HFFc6 (cell line): ENCODE data around the gene TSPY10. TPM values are rescaled to one million over a fixed set of nuclear protein-coding genes. Genes with fewer than 3 reads are reported as not detected.
"Not testable (repeated sequence)": the region's sequence is repeated elsewhere in the genome, so short reads cannot be mapped to it uniquely, and the experiment has no call there.

Experiments used
- DNase-seq: peaks from one replicate; pipeline ENCODE4 v3.0.0-alpha.2; 2018
- H3K27ac Mint-ChIP-seq: 2 replicates; pipeline ENCODE4 v1.8.0; 2020; ENCODE audit warnings: mild to moderate bottlenecking, mixed read lengths
- H3K27me3 Mint-ChIP-seq: 2 replicates; pipeline ENCODE4 v1.8.0; 2021; ENCODE audit warnings: mild to moderate bottlenecking, moderate library complexity, mixed read lengths; ENCODE audit not compliant: insufficient read depth
- H3K36me3 Mint-ChIP-seq: 2 replicates; pipeline ENCODE4 v1.8.0; 2021; ENCODE audit warnings: low read depth, mixed read lengths
- H3K4me1 Mint-ChIP-seq: 2 replicates; pipeline ENCODE4 v1.8.0; 2020; ENCODE audit warnings: low read depth, mixed read lengths
- H3K4me3 Mint-ChIP-seq: 2 replicates; pipeline ENCODE4 v1.8.0; 2020; ENCODE audit warnings: mild to moderate bottlenecking, moderate library complexity, mixed read lengths
- H3K9me3 Mint-ChIP-seq: 2 replicates; pipeline ENCODE4 v1.8.0; 2020; ENCODE audit warnings: mild to moderate bottlenecking, mixed read lengths
- long read RNA-seq: library from polyadenylated mRNA; unstranded; transcript quantifications from one replicate; pipeline ENCODE4 v2.0.0, GENCODE V29; 2019
- total RNA-seq, 6 experiments: library from RNA; stranded (reverse); fragmentation: NEBNext Ultra II Directional; extraction: Animal tissue kit (Norgen Biotek cat#: 25700); gene quantifications; 2 replicates in 1 of 6; 3 replicates in 5 of 6; pipeline ENCODE4 v1.2.3, GENCODE V29; 2021

The TSPY10 gene
- not detected for total RNA-seq
- long read RNA-seq: 0 reads

DNA sequence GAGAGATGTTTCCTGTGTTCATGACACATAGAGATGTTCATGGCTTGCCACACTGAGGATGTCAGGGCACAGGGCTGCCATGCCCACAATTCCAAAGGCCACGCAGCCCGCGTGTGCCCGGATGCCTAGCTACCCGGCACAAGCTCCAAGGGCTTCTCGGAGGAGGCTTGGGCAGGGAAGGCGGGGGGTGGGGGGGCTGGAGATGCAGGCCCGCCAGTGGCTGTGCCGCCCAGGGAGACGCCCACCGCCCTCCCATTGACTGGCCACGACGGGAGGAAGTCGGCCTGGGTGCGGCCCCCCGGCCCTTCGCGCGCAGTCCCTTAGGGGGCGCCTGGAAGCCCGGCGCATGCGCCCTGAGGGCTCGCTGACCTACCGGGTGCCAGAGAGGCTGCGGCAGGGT, at the start of gene TSPY10:
Gene TSPY10, plus strand, starts transcription at position 301 of the 400 bp plus-strand sequence. Its CDS starts 46 bp downstream, at position 347.
- H3K4me3 Mint-ChIP-seq, H3K4me1 Mint-ChIP-seq: not testable (repeated sequence)

GRCh38 chrY:9486967-9487366, 40.7 kb upstream of the TSPY10 start, which contains the start of gene TSPY9:
Gene TSPY9 (plus strand): TSS chrY:9487267. CDS start chrY:9487313, 46 bp downstream.
- not testable (repeated sequence) for H3K27me3 Mint-ChIP-seq, H3K4me3 Mint-ChIP-seq, DNase-seq, H3K27ac Mint-ChIP-seq, H3K4me1 Mint-ChIP-seq, H3K36me3 Mint-ChIP-seq, H3K9me3 Mint-ChIP-seq

More for the DNA sequence above, at the start of gene TSPY10:
- H3K27me3 Mint-ChIP-seq, H3K9me3 Mint-ChIP-seq, DNase-seq, H3K36me3 Mint-ChIP-seq, H3K27ac Mint-ChIP-seq: not testable (repeated sequence)

DNA sequence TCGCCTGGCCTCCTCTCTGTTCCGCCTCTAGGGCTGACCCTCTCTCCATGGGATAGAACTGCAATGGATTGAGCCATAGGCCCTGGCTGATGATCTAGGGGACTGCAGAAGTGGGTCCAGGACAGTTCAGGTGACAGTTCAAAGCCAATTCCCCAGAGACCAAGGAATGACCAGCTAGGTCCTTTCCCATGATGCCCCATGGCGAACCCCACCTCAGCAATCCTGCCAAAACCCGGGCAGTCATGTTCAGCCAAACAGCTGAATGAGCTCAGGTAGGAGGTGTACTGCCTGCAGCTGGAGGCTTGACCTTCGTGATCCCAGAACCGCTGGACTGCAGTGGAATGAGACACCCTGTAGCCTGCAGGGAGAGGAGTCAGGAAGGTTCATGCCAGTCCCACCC, 23.3 kb upstream of the TSPY10 start:
- not testable (repeated sequence) for H3K36me3 Mint-ChIP-seq, H3K27ac Mint-ChIP-seq

DNA sequence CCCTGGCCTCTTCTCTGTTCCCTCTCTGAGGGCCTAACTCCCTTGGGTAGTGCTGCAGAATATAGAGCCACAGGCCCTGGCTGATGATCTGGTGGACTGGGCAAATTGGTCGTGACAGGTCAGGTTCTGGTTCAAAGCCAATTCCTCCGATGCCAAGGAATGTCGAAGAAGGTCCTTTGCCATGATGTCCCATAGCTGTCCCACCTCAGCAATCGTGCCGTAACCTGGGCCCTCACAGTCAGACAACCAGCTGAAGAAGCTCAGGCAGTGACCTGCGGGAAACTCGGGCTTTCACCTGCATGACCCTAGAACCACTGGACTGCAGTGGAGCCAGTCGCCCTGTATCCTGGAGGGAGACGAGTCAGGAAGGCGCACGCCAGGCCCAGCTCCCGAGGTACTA, 11.4 kb upstream of the TSPY10 start:
- not testable (repeated sequence) for H3K9me3 Mint-ChIP-seq, H3K36me3 Mint-ChIP-seq, H3K4me1 Mint-ChIP-seq, DNase-seq, H3K4me3 Mint-ChIP-seq, H3K27ac Mint-ChIP-seq, H3K27me3 Mint-ChIP-seq

More for the DNA sequence above, 23.3 kb upstream of the TSPY10 start:
- not testable (repeated sequence) for H3K9me3 Mint-ChIP-seq, DNase-seq, H3K27me3 Mint-ChIP-seq, H3K4me3 Mint-ChIP-seq, H3K4me1 Mint-ChIP-seq

Other genes starting within 250 kb of the TSPY10 start
- gene TSPY4, start 190.4 kb upstream of the TSPY10 start, total RNA-seq: not detected
- gene TSPY8, start 170.1 kb upstream of the TSPY10 start, total RNA-seq: not detected
- not detected for gene TSPY3, start 129.5 kb upstream of the TSPY10 start, total RNA-seq
- gene TSPY1, start 60.9 kb upstream of the TSPY10 start, total RNA-seq: not detected
- gene TSPY9, start 40.6 kb upstream of the TSPY10 start, total RNA-seq: not detected